Measurements from ENCODE around the gene HIBCH.
"Not testable (repeated sequence)": the region's sequence is repeated elsewhere in the genome, so short reads cannot be mapped to it uniquely, and the experiment has no call there.

HIBCH gene

GRCh38 chr2:190319555-190320498, at the start of gene HIBCH:
TSS of gene HIBCH (minus strand) at chr2:190319826. CDS start at chr2:190319750, 76 bp downstream.
- DNase-seq (ENCODE audit: low read depth), result peak; percentile 93

DNA sequence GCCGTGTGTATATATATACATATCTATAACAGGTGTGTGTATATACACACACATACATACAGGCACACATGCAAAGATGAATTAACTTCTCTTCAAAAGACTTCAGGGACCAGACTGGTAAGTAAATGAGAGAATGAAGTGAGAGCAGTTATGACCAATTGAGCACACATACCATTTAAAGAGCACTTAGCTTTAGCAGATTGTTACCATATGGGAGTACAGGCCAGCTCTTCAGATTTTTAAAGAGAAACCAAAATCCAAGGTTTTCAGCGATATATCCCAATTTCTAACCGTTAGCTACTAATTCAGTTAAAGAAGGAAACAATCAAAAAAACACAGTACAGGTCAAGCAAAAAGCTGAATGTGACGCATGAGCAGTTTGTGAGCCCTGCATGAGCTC, 47.5 kb upstream of the HIBCH start:
- DNase-seq (ENCODE audit: low read depth), result no peak

DNA sequence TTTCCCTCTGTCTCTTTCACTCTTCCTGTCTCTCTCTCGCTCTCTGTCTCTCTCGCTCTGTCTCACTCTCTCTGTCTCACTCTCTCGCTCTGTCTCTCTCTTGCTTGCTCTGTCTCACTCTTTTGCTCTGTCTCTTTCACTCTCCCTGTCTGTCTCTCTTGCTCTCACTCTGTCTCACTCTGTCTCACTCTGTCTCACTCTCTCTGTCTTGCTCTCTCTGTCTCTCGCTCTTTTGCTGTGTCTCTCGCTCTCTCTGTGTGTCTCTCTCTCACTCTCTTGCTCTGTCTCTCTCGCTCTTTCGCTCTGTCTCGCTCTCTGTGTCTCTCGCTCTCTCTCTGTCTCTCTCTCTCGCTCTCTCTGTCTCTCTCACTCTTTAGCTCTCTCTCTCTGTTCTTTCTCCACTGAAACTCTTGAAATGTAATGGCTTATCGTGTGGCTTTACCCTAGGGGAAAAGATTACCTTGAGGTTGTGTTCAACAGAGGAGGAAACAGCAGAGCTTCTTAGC, 46.7 kb upstream of the HIBCH start:
- DNase-seq (ENCODE audit: low read depth), result no peak

GRCh38 chr2:190365499-190366204, 46.0 kb upstream of the HIBCH start:
- no peak for DNase-seq (ENCODE audit: low read depth)

GRCh38 chr2:190362894-190363293, 43.3 kb upstream of the HIBCH start:
- no peak for DNase-seq (ENCODE audit: low read depth)

DNA sequence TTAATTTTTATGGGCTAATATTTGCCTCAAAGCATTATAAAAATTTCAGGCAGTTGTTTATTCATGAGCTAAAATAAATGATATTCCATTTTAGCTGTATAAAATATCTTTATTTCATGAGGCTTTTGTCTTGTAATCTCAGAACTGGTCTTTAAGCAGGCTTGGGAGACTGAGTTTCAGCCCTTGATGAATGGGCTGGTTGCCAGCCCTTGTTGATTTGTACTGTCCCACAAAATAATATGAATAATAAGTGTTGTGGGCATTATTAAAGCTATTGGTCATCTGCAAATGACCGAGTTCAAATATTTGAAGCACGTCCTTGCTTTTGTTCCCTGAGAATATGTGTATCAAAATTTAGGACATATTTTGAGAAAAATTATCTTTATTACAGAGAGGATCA, 41.9 kb upstream of the HIBCH start:
- no peak for DNase-seq (ENCODE audit: low read depth)

- no peak for DNase-seq (ENCODE audit: low read depth)
Observed at GRCh38 chr2:190360965-190361364, 41.3 kb upstream of the HIBCH start.

DNA sequence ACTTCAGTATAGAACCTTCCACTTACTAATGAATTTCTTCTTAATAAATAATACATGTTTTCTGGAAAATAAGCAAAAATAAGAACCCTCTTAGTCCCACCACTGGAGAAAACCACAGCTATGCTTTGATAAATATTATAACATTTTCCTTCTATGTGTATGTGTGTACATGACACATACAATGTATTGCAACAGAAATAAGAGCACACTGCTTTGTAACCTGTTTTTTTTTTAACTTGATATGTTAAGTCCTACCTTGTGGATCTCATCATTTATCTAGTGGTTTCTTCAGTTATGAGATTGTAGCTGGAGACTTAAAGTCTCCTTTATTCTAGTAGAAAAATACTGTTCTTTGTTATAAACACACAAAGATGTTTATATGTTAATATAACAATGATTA, 40.9 kb upstream of the HIBCH start:
- no peak for DNase-seq (ENCODE audit: low read depth)

- DNase-seq (ENCODE audit: low read depth), result not testable (repeated sequence)
Observed at GRCh38 chr2:190358655-190359448, 39.2 kb upstream of the HIBCH start.

- DNase-seq (ENCODE audit: low read depth), result no peak
Observed at GRCh38 chr2:190357600-190357999, 38.0 kb upstream of the HIBCH start.

DNA sequence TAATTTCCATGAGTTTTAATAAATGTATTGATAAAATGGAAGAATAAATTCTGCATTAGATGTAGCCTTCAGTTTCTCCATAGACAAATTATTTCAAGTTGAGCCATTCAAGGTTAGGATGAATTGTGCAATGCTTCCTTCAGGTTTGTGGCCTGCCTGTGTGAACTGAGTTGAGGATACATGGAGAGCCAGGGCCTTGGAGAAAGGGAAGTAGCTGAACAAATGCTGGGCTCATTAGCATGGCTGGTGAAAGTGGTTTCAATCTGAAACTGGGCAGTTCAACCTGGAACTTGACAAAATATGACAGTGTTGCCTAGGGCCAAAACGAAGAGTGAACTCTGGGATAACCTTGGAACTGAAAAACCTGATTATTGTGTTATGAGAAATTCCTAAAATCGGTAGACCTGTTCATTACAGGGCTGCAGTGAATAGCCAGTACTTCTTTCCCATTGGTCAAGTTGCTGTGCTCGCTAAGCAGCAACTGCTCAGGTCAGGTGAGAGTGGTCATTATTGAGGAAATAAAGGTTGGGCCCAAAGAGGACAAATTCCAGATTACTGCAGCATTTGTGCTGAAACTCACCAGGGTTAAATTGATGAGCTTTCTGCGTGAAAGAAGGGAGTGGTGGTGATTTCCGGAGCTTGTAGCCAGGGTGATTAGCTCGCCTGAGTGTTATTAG, 36.5 kb upstream of the HIBCH start:
- no peak for DNase-seq (ENCODE audit: low read depth)

- no peak for DNase-seq (ENCODE audit: low read depth)
Observed at GRCh38 chr2:190354003-190354690, 34.5 kb upstream of the HIBCH start.

GRCh38 chr2:190353537-190353899, 33.9 kb upstream of the HIBCH start:
- no peak for DNase-seq (ENCODE audit: low read depth)

- DNase-seq (ENCODE audit: low read depth), result no peak
Observed at GRCh38 chr2:190352668-190353536, 33.3 kb upstream of the HIBCH start.

DNA sequence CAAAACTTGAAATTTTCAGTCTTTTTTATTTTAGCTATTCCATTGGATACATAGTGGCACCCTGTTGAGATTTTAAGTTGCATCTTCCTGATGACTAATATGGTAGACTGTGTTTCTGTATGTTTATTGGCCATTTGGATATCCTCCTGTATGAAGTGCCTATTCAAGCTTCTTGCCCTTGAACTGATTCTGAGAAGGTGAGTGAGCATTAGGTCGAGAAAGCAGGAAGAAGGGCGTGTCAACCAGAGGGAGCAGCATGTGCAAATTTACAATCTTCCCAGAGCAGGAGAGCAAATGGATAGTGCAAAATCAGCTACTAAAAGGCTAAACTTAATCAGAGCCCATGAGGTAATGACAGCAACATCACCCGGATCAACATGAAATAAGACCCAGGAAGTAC, 32.3 kb upstream of the HIBCH start:
- DNase-seq (ENCODE audit: low read depth), result no peak

DNA sequence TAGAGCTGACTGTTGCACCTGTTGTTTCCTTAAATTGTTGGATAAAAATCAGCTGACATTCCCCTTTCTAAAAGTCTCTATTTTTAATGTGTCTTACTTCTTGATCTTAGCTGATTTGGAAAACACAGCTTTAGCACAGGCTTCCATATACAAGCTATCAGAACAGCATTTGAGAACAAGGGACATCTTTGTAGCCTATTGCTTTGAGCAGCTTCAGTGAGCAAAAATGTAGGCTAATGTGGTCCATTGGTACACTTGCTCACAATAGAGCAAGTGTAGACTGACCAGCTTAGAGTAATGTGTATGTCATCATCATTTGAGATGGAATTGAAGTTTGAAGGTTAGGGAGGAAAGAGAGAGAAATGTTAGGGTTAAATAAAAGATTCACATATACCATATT, 30.7 kb upstream of the HIBCH start:
- DNase-seq (ENCODE audit: low read depth), result no peak

DNA sequence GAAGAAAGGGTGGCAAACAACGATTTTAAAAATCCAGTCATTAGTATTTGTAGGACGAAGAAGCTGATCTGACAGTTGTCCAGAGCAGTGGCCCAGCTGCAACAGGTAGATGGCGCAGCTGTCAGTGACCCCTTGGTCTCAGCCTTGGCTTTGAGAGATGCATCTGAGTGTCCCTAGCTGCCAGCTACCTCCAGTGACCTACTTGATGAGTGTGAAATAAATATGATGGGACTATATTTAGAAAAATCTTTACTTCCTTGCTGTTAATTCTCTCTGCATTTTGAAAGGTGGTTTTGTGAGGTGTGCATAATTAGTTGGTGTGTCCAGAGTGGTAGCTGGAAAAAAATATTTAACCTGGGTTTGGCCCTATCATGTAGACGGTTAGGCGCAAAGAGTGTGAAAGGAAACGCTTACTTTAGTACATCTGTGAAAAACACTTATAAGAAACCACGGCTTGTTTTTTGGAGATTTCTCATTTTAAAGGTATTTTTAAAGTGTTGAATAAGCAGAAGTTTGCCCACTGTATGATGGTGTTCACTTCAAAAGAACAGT, 24.7 kb upstream of the HIBCH start:
- DNase-seq (ENCODE audit: low read depth), result no peak

- no peak for DNase-seq (ENCODE audit: low read depth)
Observed at GRCh38 chr2:190343536-190344275, 24.1 kb upstream of the HIBCH start, which contains the start of gene INPP1. TSS of gene INPP1 (plus strand) at chr2:190343589. CDS start at chr2:190360103, 16,514 bp downstream.

DNA sequence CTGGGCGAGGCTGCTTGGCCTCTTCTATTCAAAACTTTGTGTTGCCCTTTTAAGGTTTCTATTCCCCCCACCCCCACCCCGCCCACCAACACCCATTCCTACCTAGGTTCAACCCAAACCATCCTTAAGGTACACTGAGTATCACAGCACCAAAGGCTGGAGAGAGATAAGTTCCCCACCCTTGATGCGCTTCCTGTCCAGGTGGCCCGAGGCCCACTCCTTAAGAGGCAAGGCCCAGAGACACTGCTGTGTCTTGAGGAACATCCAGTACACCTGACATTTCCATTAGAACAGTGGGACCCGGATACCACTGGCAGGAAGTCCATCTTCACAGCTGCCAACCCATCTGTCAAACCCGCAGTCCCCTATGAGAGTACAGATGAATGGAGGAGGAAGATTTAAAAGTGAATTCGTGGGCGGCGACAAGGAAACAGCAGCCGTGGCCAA, 23.5 kb upstream of the HIBCH start:
- no peak for DNase-seq (ENCODE audit: low read depth)

Data from non-pigmented ciliary epithelial cell (primary cell).